ENCODE measurements around the gene CREB3L1. TPM values are rescaled to one million over a fixed set of nuclear protein-coding genes. Genes with fewer than 3 reads are reported as not detected.

Gene CREB3L1
- total RNA-seq, 4 donors from 2014 or later, result 35.8 to 50.7 (median 41.6) TPM

DNA sequence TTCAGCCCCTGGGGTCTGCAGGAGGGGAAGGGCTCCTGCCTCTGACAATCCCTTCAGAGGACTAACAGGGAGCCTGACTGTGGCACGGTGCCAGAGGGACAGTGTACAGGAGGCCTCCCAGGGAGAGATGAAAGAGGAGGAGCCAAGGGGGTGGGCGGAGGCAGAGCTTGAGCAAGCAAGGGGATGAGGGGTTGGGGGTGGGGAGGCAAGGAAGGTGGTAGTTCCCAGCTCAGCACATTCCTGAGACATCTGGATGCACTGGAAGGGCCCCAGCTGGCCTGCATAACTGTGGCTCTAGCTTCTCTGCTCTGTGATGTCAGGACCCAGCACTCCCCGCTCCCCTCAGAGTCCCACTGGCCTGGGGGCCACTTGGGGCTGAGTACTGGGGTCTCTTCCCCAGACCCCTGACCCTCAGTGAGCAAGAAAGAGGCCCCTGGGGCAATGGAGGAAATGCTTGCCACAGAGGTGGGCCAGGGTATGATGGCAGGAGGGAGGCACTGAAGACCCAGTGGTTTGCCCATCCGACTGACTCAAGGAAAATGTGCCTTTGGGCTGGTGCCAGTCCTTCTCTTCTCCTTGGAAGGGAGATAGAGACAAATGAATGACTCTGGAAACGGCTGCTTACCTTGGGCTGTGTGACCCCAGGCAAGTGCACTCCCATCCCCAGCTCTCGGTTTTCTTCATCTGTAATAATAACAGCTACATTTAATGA lies 13.3 kb downstream of the CREB3L1 start:
- WGBS, 2 donors (ENCODE audit: low coverage in 1 of 2), result 55 to 60% methylated on average over 2 to 6 of the region's 6 CpGs
- Histone ChIP-seq H3K9me3 (no peaks in the 10 kb centered on the region), H3K27me3 (no peaks in the 10 kb centered on the region), H3K27ac (peak overlapping the region; percentile 64 to 73 (median 72)), H3K4me1 (peaks cover 10 to 62% (median 38%) of the 10 kb centered on the region in 4 donors), H3K4me3 (no peak overlapping the region), H3K36me3 (no peaks in the 10 kb centered on the region)
- DNase-seq, result peak; percentile 76
- TF ChIP-seq, protein P1, sequence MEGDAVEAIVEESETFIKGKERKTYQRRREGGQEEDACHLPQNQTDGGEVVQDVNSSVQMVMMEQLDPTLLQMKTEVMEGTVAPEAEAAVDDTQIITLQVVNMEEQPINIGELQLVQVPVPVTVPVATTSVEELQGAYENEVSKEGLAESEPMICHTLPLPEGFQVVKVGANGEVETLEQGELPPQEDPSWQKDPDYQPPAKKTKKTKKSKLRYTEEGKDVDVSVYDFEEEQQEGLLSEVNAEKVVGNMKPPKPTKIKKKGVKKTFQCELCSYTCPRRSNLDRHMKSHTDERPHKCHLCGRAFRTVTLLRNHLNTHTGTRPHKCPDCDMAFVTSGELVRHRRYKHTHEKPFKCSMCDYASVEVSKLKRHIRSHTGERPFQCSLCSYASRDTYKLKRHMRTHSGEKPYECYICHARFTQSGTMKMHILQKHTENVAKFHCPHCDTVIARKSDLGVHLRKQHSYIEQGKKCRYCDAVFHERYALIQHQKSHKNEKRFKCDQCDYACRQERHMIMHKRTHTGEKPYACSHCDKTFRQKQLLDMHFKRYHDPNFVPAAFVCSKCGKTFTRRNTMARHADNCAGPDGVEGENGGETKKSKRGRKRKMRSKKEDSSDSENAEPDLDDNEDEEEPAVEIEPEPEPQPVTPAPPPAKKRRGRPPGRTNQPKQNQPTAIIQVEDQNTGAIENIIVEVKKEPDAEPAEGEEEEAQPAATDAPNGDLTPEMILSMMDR (IDR thresholded peaks at IDR 0.05), result no peak
- TF ChIP-seq POLR2AphosphoS5 (IDR thresholded peaks at IDR 0.05), result peak in 1 of 3 donors; percentile 29
- in situ Hi-C loops (cut with MboI; ENCODE audit: low pct_ligation_motif_present in 1 of 4, low pct_unique_long_range_greater_than_20kb in 1 of 4, low sequenced_read_pairs in 3 of 4) (no loop called here), intact Hi-C loops (cut with DNase I; ENCODE audit: low total_unique reads) (no loop called here)

DNA sequence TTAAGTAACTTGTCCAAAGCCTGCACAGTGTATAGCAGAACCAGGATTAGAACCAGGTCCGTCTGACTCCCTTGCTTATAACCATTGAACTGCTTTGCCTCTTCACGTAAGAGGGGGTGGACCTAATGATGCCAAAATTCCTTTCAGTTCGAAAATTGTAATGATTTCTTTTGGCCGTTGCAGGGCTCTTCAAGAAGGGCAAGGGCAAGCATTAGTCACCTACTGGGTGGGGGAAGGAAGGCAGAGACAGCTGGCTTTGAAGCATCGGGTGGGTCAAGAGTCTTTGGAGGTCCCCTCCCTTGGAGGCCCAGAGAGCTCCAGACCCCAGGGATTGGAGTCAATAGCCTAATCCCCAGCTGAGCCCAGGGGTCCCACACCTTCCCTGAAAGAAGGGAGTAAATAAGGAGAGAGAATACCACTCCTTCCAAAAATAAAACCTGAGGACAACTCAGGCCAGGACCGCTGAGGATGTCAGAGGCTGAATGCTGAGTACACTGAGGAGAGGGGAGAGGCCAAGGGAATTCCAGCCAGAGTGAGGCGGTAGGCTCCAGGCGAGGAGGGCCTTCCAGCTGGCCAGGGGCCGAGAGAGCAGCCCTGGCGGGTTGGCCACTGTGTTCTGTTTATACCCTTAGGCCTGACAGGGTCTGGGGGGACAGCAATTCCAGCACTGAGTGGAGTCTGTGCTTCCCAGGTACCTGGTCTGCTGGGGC lies 14.1 kb downstream of the CREB3L1 start:
- Histone ChIP-seq H3K9me3 (no peaks in the 10 kb centered on the region), H3K4me1 (peaks cover 9 to 63% (median 43%) of the 10 kb centered on the region in 4 donors), H3K4me3 (no peak overlapping the region), H3K36me3 (no peaks in the 10 kb centered on the region), H3K27me3 (no peaks in the 10 kb centered on the region), H3K27ac (peak overlapping the region; percentile 64 to 73 (median 72))
- TF ChIP-seq POLR2AphosphoS5 (IDR thresholded peaks at IDR 0.05) (peak in 1 of 3 donors; percentile 12), POLR2A (IDR thresholded peaks at IDR 0.05) (no peak), EP300 (IDR thresholded peaks at IDR 0.05; ENCODE audit: low read depth) (no peak)
- TF ChIP-seq, protein P1 (IDR thresholded peaks at IDR 0.05), result no peak
- no peak for DNase-seq
- in situ Hi-C loops (cut with MboI; ENCODE audit: low pct_ligation_motif_present in 1 of 4, low pct_unique_long_range_greater_than_20kb in 1 of 4, low sequenced_read_pairs in 3 of 4) (no loop called here), intact Hi-C loops (cut with DNase I; ENCODE audit: low total_unique reads) (no loop called here)
- 58% methylated on average over 10 of the region's 10 CpGs; no CpG with 5 or more reads in 1 of the 2 donors for WGBS, 2 donors (ENCODE audit: low coverage in 1 of 2)

DNA sequence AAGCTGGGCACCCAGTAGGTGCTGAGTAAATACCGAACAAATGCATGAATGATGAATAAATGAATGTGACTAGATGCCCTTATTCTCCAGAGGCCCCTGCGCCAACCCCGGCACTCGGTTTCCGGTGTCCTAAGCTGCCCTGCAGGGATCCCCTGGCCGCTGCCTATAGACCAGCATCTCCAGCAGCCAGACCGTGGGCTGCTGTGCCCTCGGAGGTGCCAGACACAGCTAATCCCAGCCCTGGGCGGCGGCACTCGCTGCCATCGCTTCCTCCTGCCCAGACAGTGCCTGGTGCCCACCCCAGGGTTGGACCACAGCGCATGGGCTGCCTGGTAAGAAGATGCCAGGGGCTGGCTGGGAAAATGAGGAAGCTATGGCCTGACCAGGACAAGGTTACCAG lies 15.6 kb downstream of the CREB3L1 start:
- H3K4me1 ChIP-seq, result peaks cover 11 to 63% (median 47%) of the 10 kb centered on the region in 4 donors
- in situ Hi-C loops (cut with MboI; ENCODE audit: low pct_ligation_motif_present in 1 of 4, low pct_unique_long_range_greater_than_20kb in 1 of 4, low sequenced_read_pairs in 3 of 4) (no loop called here), intact Hi-C loops (cut with DNase I; ENCODE audit: low total_unique reads) (no loop called here)
- DNase-seq, result no peak
- H3K27me3 ChIP-seq, result no peaks in the 10 kb centered on the region
- 85% methylated on average over 13 of the region's 13 CpGs; no CpG with 5 or more reads in 1 of the 2 donors for WGBS, 2 donors (ENCODE audit: low coverage in 1 of 2)
- no peak for TF ChIP-seq POLR2AphosphoS5 (IDR thresholded peaks at IDR 0.05)
- no peak for TF ChIP-seq EP300 (IDR thresholded peaks at IDR 0.05; ENCODE audit: low read depth)
- TF ChIP-seq POLR2A (IDR thresholded peaks at IDR 0.05), result no peak
- TF ChIP-seq, protein P1 (IDR thresholded peaks at IDR 0.05), result no peak
- H3K9me3 ChIP-seq, result no peaks in the 10 kb centered on the region
- no peak overlapping the region for H3K4me3 ChIP-seq
- no peaks in the 10 kb centered on the region for H3K36me3 ChIP-seq
- peak overlapping the region; percentile 13 to 74 (median 38) for H3K27ac ChIP-seq

DNA sequence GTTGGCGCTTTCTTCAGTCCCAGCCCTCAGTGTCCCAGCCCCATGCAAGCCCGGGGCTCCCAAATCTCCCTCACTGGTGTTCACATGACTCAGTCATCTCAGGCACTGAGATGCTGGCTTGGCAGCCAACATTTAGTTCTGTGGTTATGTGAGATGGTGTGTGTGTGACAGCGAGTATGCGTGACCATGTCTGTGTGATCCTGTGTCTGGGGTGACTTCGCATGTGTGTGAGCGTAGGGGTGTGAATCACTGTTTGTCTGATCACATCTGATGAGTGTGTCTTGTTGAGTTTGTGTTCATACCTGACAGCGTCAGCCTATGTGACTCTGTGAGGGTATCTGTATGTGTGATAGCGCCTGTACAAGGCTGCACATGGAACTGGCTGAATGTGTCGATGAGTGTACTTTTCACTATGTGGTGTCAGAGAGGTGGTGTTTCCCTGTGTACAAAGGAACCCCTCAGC lies 16.2 kb downstream of the CREB3L1 start:
- WGBS, 2 donors (ENCODE audit: low coverage in 1 of 2), result 80 to 82% methylated on average over 1 to 9 of the region's 9 CpGs
- DNase-seq, result no peak
- in situ Hi-C loops (cut with MboI; ENCODE audit: low pct_ligation_motif_present in 1 of 4, low pct_unique_long_range_greater_than_20kb in 1 of 4, low sequenced_read_pairs in 3 of 4), result no loop called here
- H3K27ac ChIP-seq, result peak overlapping the region; percentile 55 to 74 (median 60)
- no peaks in the 10 kb centered on the region for H3K36me3 ChIP-seq
- H3K27me3 ChIP-seq, result no peaks in the 10 kb centered on the region
- no peak overlapping the region for H3K4me3 ChIP-seq
- H3K9me3 ChIP-seq, result no peaks in the 10 kb centered on the region
- intact Hi-C loops (cut with DNase I; ENCODE audit: low total_unique reads), result no loop called here
- H3K4me1 ChIP-seq, result peaks cover 11 to 63% (median 47%) of the 10 kb centered on the region in 4 donors
- TF ChIP-seq EP300 (IDR thresholded peaks at IDR 0.05; ENCODE audit: low read depth) (no peak), POLR2AphosphoS5 (IDR thresholded peaks at IDR 0.05) (no peak), POLR2A (IDR thresholded peaks at IDR 0.05) (no peak)
- TF ChIP-seq, protein P1 (IDR thresholded peaks at IDR 0.05), result no peak

Measured in transverse colon (tissue), 4 donors.